Thyroid gland (tissue), 4 donors: ENCODE measurements around the gene SMOC1. TPM values are rescaled to one million over a fixed set of nuclear protein-coding genes. Genes with fewer than 3 reads are reported as not detected.

Source experiments
- DNase-seq, 2 donors: peaks; one replicate each; pipeline ENCODE4 v3.0.0-alpha.2; 2019
- H3K27ac ChIP-seq, 3 donors: fragments of 200-600 bp; sonication (generic); 1 replicate in 2 of 3; 2 replicates in 1 of 3; pipeline ENCODE4 v1.5.1; 2016 to 2019; ENCODE audit warnings: mild to moderate bottlenecking in 1 of 3, moderate library complexity in 1 of 3
- H3K27me3 ChIP-seq: fragments of 200-600 bp; sonication (generic); one replicate; pipeline ENCODE4 v1.5.1; 2019
- H3K36me3 ChIP-seq, 2 donors: fragments of 200-600 bp; sonication (generic); one replicate each; pipeline ENCODE4 v1.5.1; 2016 to 2019
- H3K4me1 ChIP-seq, 2 donors: fragments of 200-600 bp; sonication (generic); one replicate each; pipeline ENCODE4 v1.5.1; 2017 to 2019
- H3K4me3 ChIP-seq, 3 donors: fragments of 200-600 bp; sonication (generic); replicated peaks in 1 of 3; 1 replicate in 2 of 3; 2 replicates in 1 of 3; pipeline ENCODE4 v1.5.1; 2016; ENCODE audit warnings: mild to moderate bottlenecking in 1 of 3
- H3K9me3 ChIP-seq: fragments of 200-600 bp; sonication (generic); one replicate; pipeline ENCODE4 v1.5.1; 2017
- CTCF ChIP-seq, 6 experiments: fragments of 200-600 bp in 3 of 6; fragments of 450-650 bp in 3 of 6; sonication (generic) in 3 of 6; IDR thresholded peaks; one replicate each; pipeline ENCODE4 v1.5.1; 2016 to 2019; ENCODE audit warnings: antibody characterized with exemption in 6 of 6, mild to moderate bottlenecking in 2 of 6, inconsistent platforms in 1 of 6, moderate library complexity in 1 of 6
- POLR2A ChIP-seq, 2 donors: fragments of 450-650 bp; IDR thresholded peaks; one replicate each; pipeline ENCODE4 v1.6.1; 2017; ENCODE audit warnings: antibody characterized with exemption in 2 of 2, mild to moderate bottlenecking in 2 of 2, moderate library complexity in 1 of 2
- WGBS, 2 donors: methylation state at CpG; one replicate each; pipeline ENCODE4 v1.1.5; 2017; 5-methylcytosine and 5-hydroxymethylcytosine counted together
- intact Hi-C: fragments of 100-400 bp; cut with DNase I; formaldehyde crosslinking; loops from one replicate; pipeline ENCODE4 v1.15.1; 2023
- total RNA-seq, 4 donors: library from RNA; depleted of rRNA; stranded (reverse); fragments of >200 nt; gene quantifications; one replicate each; pipeline ENCODE4 v1.2.3, GENCODE V29; 2016

Gene SMOC1
- total RNA-seq, 4 donors from 2014 or later = 3.4 to 7.3 (median 3.7) TPM

DNA sequence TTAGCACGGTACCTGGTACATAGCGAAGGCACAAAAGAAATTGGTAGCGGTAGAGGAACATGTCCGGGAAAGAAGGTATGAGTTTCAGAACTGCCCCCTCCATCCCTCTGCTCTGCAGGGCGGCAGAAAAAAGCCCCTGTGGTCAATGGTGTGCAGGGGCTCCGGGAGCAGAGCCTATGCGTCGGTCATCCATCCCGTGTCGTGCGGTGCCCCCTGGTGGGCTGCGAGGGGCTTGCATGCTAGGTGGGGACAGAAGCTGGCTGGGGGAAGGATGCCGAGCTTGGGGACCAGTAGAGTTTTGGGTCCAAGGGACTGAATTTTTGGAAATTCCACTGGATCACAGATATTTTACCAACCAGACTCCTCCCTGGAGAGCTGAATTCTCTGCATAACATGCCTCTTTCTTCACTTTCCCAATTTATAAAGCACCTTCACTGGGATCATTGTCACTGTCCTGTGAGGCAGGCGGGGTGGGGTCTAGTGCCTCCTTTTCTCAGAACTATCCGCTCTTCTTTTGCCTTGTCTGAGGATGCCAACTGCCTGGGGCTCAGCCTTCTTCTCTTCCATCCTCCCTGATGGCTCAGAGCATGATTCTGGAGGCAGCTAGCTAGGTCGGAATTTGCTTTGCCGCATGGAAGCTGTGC, 148.7 kb downstream of the SMOC1 start:
- intact Hi-C loops = loop anchor here (2.0 kb wide), 1 partner anchor 209 kb away; no protein-coding TSS in a partner anchor
- H3K27me3 ChIP-seq = no peaks in the 10 kb centered on the region
- peaks cover under 1 to 1% of the 10 kb centered on the region in 2 donors for H3K4me1 ChIP-seq
- no peak overlapping the region for H3K4me3 ChIP-seq
- no peak overlapping the region for H3K27ac ChIP-seq
- WGBS, 2 donors = 32 to 35% methylated on average over 17 of the region's 17 CpGs
- H3K36me3 ChIP-seq = no peaks in the 10 kb centered on the region
- H3K9me3 ChIP-seq = no peaks in the 10 kb centered on the region
- TF ChIP-seq POLR2A (IDR thresholded peaks at IDR 0.05) = peak in 1 of 2 donors; percentile 6
- TF ChIP-seq CTCF (IDR thresholded peaks at IDR 0.05) = peak; percentile 87 to 96 (median 92)
- DNase-seq = peak; percentile 69 to 74

- intact Hi-C loops = loop anchor here (2.0 kb wide), 1 partner anchor 211 kb away; no protein-coding TSS in a partner anchor
- WGBS, 2 donors = 73 to 87% methylated on average over 6 of the region's 6 CpGs
- Histone ChIP-seq H3K36me3 (no peaks in the 10 kb centered on the region), H3K9me3 (no peaks in the 10 kb centered on the region), H3K27ac (no peak overlapping the region), H3K27me3 (no peaks in the 10 kb centered on the region), H3K4me3 (no peak overlapping the region), H3K4me1 (peaks cover 8 to 9% of the 10 kb centered on the region in 2 donors)
- DNase-seq = no peak
- TF ChIP-seq POLR2A (IDR thresholded peaks at IDR 0.05) = no peak
- no peak for TF ChIP-seq CTCF (IDR thresholded peaks at IDR 0.05)
Observed at GRCh38 chr14:70029296-70030132, 150.3 kb downstream of the SMOC1 start.

GRCh38 chr14:70032016-70032415, 152.8 kb downstream of the SMOC1 start:
- intact Hi-C loops = no loop called here
- H3K27me3 ChIP-seq = no peaks in the 10 kb centered on the region
- peaks cover 8 to 9% of the 10 kb centered on the region in 2 donors for H3K4me1 ChIP-seq
- WGBS, 2 donors = 89 to 90% methylated on average over 6 to 9 of the region's 9 CpGs
- no peak overlapping the region for H3K27ac ChIP-seq
- no peak overlapping the region for H3K4me3 ChIP-seq
- H3K9me3 ChIP-seq = no peaks in the 10 kb centered on the region
- no peak for DNase-seq
- TF ChIP-seq CTCF (IDR thresholded peaks at IDR 0.05) (no peak), POLR2A (IDR thresholded peaks at IDR 0.05) (no peak)
- no peaks in the 10 kb centered on the region for H3K36me3 ChIP-seq

GRCh38 chr14:70032447-70032846, 153.2 kb downstream of the SMOC1 start:
- intact Hi-C loops = no loop called here
- TF ChIP-seq POLR2A (IDR thresholded peaks at IDR 0.05) (no peak), CTCF (IDR thresholded peaks at IDR 0.05) (no peak)
- H3K4me3 ChIP-seq = no peak overlapping the region
- DNase-seq = peak; percentile 6 to 9
- H3K9me3 ChIP-seq = no peaks in the 10 kb centered on the region
- no peak overlapping the region for H3K27ac ChIP-seq
- peaks cover 8 to 9% of the 10 kb centered on the region in 2 donors for H3K4me1 ChIP-seq
- H3K36me3 ChIP-seq = no peaks in the 10 kb centered on the region
- H3K27me3 ChIP-seq = no peaks in the 10 kb centered on the region
- WGBS, 2 donors = 40 to 63% methylated on average over 3 of the region's 3 CpGs

DNA sequence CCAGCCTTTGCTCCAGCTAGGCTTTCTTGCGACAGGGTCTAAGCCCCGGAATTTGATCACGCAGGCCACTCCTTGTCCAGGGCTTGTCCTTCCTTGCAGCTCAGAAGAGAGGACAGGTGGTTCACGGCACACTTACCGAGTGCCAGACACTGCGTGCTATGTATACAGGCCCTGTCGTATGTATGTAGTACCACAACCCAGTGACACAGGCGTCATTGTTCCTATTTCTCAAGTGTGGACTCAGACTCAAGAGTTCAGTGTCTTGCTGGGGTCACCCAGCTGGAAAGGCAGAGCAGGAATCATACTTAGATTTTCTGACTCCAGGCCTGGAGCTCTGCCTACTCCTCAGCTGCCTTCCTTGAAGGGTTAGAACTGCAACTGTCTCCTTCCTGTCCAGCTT, 153.9 kb downstream of the SMOC1 start:
- H3K27ac ChIP-seq = peak overlapping the region in 1 of 3 donors; percentile 40
- H3K4me1 ChIP-seq = peaks cover 8 to 9% of the 10 kb centered on the region in 2 donors
- WGBS, 2 donors = 46 to 58% methylated on average over 8 of the region's 8 CpGs
- peak; percentile 37 to 42 for DNase-seq
- no peaks in the 10 kb centered on the region for H3K27me3 ChIP-seq
- no peaks in the 10 kb centered on the region for H3K36me3 ChIP-seq
- H3K9me3 ChIP-seq = no peaks in the 10 kb centered on the region
- intact Hi-C loops = no loop called here
- no peak overlapping the region for H3K4me3 ChIP-seq
- TF ChIP-seq CTCF (IDR thresholded peaks at IDR 0.05) (no peak), POLR2A (IDR thresholded peaks at IDR 0.05) (no peak)
